ENCODE measurements around the gene REXO4.
"Not testable (repeated sequence)": the region's sequence is repeated elsewhere in the genome, so short reads cannot be mapped to it uniquely, and the experiment has no call there.

REXO4 gene

DNA sequence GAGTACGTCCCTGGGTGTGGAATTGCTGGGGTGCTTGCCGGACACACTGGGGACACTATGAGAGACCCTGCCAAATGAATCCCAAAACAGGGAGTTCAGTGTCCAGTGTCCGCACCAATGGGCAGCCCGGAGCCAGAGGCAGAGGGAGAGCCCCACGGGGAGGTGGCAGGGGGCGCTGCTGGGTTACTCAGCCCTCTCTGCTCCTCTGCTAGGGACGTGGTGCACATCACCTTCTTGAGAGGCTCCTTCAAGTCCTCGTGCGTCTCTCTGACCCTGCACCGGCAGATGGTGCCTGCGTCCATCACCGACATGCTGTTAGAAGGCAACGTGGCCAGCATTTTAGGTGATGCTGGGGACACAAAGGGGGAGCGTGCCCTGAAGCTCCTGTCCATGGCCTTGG is 20.9 kb downstream of the REXO4 start:
- ChIA-PET POLR2A (interaction anchor here (1.4 kb wide), 1 partner anchor 88 kb away, joined by 3 read pairs; no protein-coding TSS in a partner anchor), CTCF (interaction anchor here (1.7 kb wide), 1 partner anchor 81 kb away, joined by 5 read pairs; the partner anchor contains the start of gene SLC2A6)
- no peak for DNase-seq (ENCODE audit: extremely low spot score)
- TF ChIP-seq, protein P1, sequence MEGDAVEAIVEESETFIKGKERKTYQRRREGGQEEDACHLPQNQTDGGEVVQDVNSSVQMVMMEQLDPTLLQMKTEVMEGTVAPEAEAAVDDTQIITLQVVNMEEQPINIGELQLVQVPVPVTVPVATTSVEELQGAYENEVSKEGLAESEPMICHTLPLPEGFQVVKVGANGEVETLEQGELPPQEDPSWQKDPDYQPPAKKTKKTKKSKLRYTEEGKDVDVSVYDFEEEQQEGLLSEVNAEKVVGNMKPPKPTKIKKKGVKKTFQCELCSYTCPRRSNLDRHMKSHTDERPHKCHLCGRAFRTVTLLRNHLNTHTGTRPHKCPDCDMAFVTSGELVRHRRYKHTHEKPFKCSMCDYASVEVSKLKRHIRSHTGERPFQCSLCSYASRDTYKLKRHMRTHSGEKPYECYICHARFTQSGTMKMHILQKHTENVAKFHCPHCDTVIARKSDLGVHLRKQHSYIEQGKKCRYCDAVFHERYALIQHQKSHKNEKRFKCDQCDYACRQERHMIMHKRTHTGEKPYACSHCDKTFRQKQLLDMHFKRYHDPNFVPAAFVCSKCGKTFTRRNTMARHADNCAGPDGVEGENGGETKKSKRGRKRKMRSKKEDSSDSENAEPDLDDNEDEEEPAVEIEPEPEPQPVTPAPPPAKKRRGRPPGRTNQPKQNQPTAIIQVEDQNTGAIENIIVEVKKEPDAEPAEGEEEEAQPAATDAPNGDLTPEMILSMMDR (IDR thresholded peaks at IDR 0.05; ENCODE audit: control extremely low read depth, extremely low read depth, low read depth, missing control alignments), result peak; percentile 36

DNA sequence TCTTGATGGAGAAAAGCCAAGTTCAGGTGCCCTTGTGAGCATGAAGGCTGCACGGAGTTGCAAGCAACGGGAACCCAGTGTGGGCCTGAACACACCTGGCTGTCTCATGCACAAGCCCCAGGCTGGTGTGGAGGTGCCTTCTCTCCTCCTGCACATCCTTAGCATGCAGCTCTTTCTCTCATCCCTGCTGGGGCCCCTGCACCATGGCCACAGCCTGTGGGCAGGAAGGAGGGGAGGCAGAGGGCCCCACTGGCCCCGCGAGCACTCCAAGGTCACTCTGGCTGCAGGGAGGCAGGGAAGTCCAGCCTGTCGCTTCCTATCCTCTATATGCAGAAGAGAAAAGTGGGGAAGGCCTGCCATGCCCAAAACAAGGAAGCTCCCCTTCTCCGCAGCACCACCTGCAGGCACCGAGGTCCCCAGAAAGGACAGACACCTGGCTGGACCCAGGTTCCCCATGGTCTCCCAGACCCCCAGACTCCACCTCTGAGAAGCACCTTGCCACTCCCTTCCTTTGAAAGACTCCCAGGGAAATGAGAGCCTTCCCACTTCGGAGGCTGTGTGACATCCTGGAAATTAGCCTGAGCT is 23.0 kb downstream of the REXO4 start:
- TF ChIP-seq, protein P1 (IDR thresholded peaks at IDR 0.05; ENCODE audit: control extremely low read depth, extremely low read depth, low read depth, missing control alignments), result no peak
- POLR2A ChIA-PET, result no interaction called here
- no peak for DNase-seq (ENCODE audit: extremely low spot score)
- CTCF ChIA-PET, result interaction anchor here (1.8 kb wide), 1 partner anchor 11 kb away, joined by 6 read pairs; no protein-coding TSS in a partner anchor

DNA sequence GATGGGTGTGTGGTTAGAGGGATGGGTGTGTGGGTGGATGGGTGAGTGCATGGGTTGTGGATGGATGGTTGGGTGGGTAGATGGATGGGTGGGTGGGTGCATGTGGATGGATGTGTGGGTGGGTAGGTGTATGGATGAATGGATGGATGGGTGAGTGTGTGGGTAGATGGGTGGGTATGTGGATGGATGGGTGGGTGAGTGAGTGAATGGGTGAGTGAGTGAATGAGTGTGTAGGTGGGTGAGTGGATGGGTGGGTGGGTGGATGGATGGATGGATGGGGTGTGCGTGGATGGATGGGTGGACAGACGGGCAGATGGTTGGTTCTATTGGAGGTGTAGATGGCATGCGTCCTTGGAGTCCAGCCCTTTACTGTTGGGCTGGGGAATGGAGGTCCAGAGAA is 24.4 kb downstream of the REXO4 start:
- TF ChIP-seq, protein P1 (IDR thresholded peaks at IDR 0.05; ENCODE audit: control extremely low read depth, extremely low read depth, low read depth, missing control alignments), result no peak
- POLR2A ChIA-PET, result no interaction called here
- no peak for DNase-seq (ENCODE audit: extremely low spot score)
- CTCF ChIA-PET, result no interaction called here

DNA sequence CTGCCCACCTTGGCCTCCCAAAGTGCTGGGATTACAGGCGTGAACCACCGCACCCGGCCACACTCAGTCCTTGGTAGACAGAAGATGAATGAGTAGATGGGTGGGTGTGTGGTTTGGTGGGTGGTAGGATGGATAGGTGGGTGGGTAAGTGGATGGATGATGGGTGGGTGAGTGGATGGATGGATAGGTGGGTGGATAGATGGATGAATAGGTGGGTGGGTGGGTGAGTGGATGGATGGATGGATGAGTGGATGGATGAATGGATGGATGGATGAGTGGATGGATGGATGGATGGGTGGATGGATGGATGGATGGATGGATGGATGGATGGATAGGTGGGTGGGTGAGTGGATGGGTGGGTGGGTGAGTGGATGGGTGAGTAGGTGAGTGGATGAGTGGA is 25.5 kb downstream of the REXO4 start:
- CTCF ChIA-PET; DNase-seq (ENCODE audit: extremely low spot score); POLR2A ChIA-PET: not testable (repeated sequence)

DNA sequence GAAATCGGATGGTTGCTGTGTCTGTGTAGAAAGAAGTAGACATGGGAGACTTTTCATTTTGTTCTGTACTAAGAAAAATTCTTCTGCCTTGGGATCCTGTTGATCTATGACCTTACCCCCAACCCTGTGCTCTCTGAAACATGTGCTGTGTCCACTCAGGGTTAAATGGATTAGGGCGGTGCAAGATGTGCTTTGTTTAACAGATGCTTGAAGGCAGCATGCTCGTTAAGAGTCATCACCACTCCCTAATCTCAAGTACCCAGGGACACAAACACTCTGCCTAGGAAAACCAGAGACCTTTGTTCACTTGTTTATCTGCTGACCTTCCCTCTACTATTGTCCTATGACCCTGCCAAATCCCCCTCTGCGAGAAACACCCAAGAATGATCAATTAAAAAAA is 26.4 kb downstream of the REXO4 start:
- CTCF ChIA-PET; DNase-seq (ENCODE audit: extremely low spot score); POLR2A ChIA-PET: not testable (repeated sequence)

DNA sequence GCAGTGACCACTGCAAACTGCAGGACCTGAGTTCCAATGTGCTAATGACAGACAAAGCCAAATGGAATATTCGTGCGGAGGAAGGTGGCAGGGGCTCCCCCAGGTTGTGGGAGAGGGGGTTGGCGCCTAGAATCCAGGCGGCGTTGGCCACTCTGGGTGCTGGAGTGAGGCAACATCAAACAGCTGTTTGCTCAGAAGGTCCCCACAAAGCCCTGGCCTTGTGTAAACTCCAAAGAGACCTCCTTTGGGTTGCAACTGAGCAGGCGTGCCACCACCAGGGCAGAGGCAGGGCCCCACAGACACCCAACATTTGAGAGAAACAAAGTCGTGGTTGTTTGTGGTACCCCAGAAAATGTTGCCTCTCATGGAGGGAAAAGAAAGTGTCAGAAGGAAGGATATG is 27.1 kb downstream of the REXO4 start:
- no peak for DNase-seq (ENCODE audit: extremely low spot score)
- CTCF ChIA-PET, result no interaction called here
- POLR2A ChIA-PET, result no interaction called here
- TF ChIP-seq, protein P1 (IDR thresholded peaks at IDR 0.05; ENCODE audit: control extremely low read depth, extremely low read depth, low read depth, missing control alignments), result no peak

DNA sequence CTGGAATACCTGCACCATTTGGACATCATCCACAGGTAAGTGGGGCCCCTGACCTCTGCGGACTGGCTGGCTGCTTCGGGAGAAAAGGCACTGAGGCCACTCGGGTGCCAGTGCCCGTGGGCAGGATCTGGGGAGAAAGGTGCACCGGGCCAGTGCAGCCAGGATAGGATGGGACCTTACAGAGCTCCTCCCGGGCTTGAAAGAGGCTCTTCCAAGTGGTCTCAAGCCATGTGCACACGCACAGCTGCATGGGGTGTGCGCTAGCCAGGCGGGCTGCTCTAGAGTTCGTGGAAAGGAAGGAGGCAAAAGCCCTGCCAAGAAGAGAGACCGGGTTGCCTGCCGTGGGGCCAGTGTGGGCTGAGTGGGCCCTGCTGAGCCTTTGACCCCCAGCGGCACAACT is 28.2 kb downstream of the REXO4 start:
- no peak for DNase-seq (ENCODE audit: extremely low spot score)
- POLR2A ChIA-PET, result no interaction called here
- CTCF ChIA-PET, result no interaction called here
- TF ChIP-seq, protein P1 (IDR thresholded peaks at IDR 0.05; ENCODE audit: control extremely low read depth, extremely low read depth, low read depth, missing control alignments), result no peak

DNA sequence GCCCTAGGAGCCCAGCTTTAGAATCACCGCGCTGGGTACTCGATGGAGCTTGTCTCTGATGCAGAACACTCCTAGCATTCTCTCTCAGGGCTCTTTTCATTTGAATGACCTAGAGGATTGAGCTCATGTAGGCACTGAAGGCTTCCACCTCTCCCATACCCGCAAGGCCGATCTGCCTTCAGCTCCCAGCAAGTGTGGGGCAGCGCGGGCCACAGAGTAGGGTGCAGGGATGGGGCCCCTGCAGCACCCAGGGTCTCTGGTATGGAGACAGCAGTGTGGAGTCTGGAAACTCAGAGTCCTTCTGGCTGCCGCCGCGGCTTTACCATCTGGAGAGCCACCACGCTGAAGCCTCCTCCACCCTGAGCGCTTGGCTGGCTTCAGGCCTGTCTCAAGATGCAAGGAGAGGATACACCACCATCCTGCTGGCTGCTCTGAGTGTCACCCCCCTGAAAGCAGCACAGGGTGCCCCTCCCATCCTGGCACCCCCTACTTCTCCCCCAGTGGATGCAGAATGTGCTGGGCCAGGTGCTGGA is 28.7 kb downstream of the REXO4 start:
- POLR2A ChIA-PET, result no interaction called here
- CTCF ChIA-PET, result interaction anchor here (0.9 kb wide), 1 partner anchor 12 kb away, joined by 3 read pairs; no protein-coding TSS in a partner anchor

More for the DNA sequence above, 28.7 kb downstream of the REXO4 start:
- no peak for DNase-seq (ENCODE audit: extremely low spot score)
- TF ChIP-seq, protein P1 (IDR thresholded peaks at IDR 0.05; ENCODE audit: control extremely low read depth, extremely low read depth, low read depth, missing control alignments), result no peak
